ENCODE results near the gene AHCYL2. TPM values are rescaled to one million over a fixed set of nuclear protein-coding genes. Genes with fewer than 3 reads are reported as not detected.

AHCYL2 gene
- total RNA-seq, 1 donor from 2014 or later: 10.1 TPM

DNA sequence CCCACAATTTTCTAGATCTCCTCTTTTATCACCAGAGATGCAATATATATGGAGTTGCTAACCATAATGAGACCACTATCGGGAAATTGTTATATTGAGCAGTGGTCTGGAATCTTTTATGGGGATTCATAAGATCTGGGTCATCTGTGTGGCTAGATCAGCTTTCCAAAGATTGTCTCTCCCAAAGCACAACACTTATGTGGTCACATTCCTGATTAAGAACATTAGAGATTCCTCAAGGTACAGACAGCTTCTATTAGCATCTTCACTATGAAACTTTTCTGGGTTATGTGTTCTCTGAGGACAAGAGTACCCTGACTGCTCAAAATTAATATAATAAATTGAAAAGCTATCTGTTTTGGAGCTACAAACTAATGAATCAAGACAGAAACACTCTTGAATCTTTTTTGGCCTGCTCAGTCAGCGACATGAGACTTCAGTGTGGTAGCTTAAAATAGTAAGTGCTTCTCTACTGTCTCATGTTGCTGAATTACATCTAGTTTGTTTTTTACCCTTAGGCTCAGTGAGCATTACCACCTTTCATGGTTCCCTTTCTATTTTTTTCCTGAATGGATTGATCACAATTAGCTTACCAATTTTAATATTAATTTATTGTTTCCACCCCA is 166.8 kb downstream of the AHCYL2 start:
- no peaks in the 10 kb centered on the region for H3K36me3 ChIP-seq (ENCODE audit: control insufficient read depth, insufficient read depth, low read length)
- no peak for DNase-seq (ENCODE audit: low read depth)
- no peak overlapping the region for H3K4me3 ChIP-seq (ENCODE audit: low read depth, low read length)
- H3K27me3 ChIP-seq (ENCODE audit: control insufficient read depth, insufficient read depth, low read length): no peaks in the 10 kb centered on the region
- TF ChIP-seq, protein P1, sequence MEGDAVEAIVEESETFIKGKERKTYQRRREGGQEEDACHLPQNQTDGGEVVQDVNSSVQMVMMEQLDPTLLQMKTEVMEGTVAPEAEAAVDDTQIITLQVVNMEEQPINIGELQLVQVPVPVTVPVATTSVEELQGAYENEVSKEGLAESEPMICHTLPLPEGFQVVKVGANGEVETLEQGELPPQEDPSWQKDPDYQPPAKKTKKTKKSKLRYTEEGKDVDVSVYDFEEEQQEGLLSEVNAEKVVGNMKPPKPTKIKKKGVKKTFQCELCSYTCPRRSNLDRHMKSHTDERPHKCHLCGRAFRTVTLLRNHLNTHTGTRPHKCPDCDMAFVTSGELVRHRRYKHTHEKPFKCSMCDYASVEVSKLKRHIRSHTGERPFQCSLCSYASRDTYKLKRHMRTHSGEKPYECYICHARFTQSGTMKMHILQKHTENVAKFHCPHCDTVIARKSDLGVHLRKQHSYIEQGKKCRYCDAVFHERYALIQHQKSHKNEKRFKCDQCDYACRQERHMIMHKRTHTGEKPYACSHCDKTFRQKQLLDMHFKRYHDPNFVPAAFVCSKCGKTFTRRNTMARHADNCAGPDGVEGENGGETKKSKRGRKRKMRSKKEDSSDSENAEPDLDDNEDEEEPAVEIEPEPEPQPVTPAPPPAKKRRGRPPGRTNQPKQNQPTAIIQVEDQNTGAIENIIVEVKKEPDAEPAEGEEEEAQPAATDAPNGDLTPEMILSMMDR (IDR thresholded peaks at IDR 0.05; ENCODE audit: insufficient read depth, low read length, poor library complexity, severe bottlenecking): no peak

DNA sequence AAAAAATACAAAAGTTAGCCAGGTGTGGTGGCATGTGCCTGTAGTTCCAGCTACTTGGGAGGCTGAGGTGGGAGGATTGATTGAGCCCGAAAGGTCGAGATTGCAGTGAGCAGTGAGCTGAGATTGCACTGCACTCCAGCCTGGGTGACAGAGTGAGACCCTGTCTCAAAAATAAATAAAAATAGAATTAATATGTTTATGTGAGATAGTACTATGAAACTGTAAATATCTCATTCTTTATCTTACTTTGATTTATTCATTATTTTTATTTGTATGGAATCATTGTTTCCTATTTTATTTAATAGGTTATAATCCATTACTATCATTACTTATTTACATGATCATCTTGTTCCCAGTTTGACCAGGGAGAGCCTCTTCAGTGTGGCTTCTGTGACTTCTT is 168.4 kb downstream of the AHCYL2 start:
- no peak for DNase-seq (ENCODE audit: low read depth)
- Histone ChIP-seq H3K27me3 (ENCODE audit: control insufficient read depth, insufficient read depth, low read length) (no peaks in the 10 kb centered on the region), H3K4me3 (ENCODE audit: low read depth, low read length) (no peak overlapping the region), H3K36me3 (ENCODE audit: control insufficient read depth, insufficient read depth, low read length) (no peaks in the 10 kb centered on the region)
- TF ChIP-seq, protein P1 (IDR thresholded peaks at IDR 0.05; ENCODE audit: insufficient read depth, low read length, poor library complexity, severe bottlenecking): no peak

DNA sequence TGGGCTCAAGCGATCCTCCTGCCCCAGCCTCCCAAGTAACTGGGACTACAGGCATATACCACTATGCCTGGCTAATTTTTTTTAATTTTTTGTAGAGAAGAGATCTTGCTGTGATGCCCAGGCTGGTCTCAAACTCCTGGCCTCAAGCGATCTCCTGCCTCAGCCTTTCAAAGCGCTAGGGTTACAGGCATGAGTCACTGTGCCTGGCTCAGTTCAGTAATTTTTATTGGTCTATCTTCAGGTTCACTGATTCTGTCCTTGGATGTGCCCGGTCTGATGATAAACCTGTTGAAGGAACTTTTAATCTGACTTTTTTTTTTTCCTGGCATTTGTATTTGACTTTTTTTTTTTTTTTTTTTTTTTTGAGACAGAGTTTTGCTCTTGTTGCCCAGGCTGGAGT is 169.3 kb downstream of the AHCYL2 start:
- peak; percentile 18 for DNase-seq (ENCODE audit: low read depth)
- H3K4me3 ChIP-seq (ENCODE audit: low read depth, low read length): no peak overlapping the region
- no peaks in the 10 kb centered on the region for H3K27me3 ChIP-seq (ENCODE audit: control insufficient read depth, insufficient read depth, low read length)
- TF ChIP-seq, protein P1 (IDR thresholded peaks at IDR 0.05; ENCODE audit: insufficient read depth, low read length, poor library complexity, severe bottlenecking): no peak
- H3K36me3 ChIP-seq (ENCODE audit: control insufficient read depth, insufficient read depth, low read length): no peaks in the 10 kb centered on the region

DNA sequence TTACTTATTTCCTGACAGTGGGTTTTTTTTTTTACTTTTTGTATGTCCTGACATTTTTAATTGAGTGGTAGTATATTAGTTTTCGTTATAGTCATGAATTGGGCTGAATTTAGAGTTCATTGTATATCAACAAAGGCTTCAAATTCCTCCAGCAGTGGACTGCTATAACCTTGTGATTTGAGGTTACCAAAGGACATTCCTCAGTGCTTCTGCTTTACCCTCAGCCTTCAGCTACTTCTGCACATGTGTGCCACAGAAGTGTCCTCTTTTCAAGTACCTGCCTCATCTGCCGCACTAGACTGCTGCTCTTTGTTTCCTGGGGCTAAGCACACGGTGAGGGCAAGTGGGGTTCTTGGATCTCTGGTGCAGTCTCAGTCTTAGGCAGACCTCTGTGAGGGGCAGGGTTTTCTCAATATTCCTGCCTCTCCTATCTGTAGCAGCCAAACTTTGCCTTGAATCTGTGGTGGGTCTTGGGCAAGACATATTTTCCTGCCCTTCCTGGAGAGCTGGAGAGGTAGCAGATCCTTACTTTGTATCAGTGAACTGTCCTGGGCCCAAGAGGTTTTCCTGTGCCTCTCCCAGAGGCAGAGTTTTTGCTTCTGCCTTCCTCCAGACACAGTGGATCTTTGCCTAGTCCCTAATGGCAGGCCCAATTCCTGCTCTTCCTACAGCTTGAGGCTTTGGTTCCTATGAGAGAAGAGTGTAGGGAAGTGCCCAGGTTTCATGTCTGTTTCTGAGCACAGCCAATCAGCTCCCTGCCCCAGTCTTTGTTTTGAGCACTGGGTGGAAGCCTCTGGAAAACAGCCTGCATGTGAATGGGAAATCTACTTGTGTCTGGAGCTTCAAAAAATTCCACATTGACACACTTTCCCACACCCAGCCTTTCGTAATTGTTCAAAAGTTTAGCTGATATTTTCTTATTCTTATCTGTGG is 170.4 kb downstream of the AHCYL2 start:
- TF ChIP-seq, protein P1 (IDR thresholded peaks at IDR 0.05; ENCODE audit: insufficient read depth, low read length, poor library complexity, severe bottlenecking): no peak
- Histone ChIP-seq H3K4me3 (ENCODE audit: low read depth, low read length) (no peak overlapping the region), H3K36me3 (ENCODE audit: control insufficient read depth, insufficient read depth, low read length) (no peaks in the 10 kb centered on the region), H3K27me3 (ENCODE audit: control insufficient read depth, insufficient read depth, low read length) (no peaks in the 10 kb centered on the region)
- DNase-seq (ENCODE audit: low read depth): no peak

DNA sequence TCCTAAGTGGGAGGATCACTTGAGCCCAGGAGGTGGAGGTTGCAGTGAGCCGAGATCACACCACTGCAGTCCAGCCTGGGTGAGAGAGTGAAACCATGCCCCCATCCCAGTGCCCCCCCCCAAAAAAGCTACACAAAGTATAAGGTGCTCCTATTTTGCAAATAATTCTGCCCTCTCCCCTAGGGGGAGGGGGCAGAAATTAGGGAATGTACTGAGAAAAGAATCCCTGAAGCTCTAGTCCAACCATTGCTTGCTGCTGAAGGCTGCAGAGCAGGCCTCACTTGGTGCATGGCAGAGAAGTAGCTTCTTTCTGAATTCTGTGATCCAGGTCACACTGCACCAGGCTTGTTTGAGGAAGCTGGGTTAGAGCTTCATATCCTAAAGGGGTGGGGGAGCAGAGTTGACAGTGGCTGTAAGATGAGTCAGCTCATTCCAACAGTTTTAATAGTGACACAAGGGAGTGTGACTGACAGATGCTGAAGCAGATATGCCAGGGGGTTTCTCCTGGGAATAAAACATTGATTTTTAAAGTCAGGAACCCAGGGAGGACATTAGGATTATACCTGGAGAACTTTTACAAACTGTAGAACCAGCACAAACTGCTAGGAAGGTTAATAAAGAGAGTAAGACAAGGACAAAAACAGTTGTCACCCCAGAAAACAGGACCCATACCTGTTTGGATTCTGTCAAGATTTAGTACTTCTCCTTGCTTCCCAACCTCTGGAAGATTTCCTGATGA is 176.6 kb downstream of the AHCYL2 start:
- H3K36me3 ChIP-seq (ENCODE audit: control insufficient read depth, insufficient read depth, low read length): no peaks in the 10 kb centered on the region
- DNase-seq (ENCODE audit: low read depth): peak; percentile 14

More for the DNA sequence above, 176.6 kb downstream of the AHCYL2 start:
- H3K27me3 ChIP-seq (ENCODE audit: control insufficient read depth, insufficient read depth, low read length): no peaks in the 10 kb centered on the region
- no peak overlapping the region for H3K4me3 ChIP-seq (ENCODE audit: low read depth, low read length)
- TF ChIP-seq, protein P1 (IDR thresholded peaks at IDR 0.05; ENCODE audit: insufficient read depth, low read length, poor library complexity, severe bottlenecking): no peak

Measured in kidney epithelial cell (primary cell).